GM19395 (cell line): ENCODE measurements around the gene ARHGAP8.

Experiments used
- ATAC-seq: cut with Tn5 transposase; IDR thresholded peaks from one replicate; pipeline ENCODE4 v1.9.1; 2021; ENCODE audit warnings: mild to moderate bottlenecking, moderate library complexity; ENCODE audit not compliant: unreplicated experiment

The ARHGAP8 gene

DNA sequence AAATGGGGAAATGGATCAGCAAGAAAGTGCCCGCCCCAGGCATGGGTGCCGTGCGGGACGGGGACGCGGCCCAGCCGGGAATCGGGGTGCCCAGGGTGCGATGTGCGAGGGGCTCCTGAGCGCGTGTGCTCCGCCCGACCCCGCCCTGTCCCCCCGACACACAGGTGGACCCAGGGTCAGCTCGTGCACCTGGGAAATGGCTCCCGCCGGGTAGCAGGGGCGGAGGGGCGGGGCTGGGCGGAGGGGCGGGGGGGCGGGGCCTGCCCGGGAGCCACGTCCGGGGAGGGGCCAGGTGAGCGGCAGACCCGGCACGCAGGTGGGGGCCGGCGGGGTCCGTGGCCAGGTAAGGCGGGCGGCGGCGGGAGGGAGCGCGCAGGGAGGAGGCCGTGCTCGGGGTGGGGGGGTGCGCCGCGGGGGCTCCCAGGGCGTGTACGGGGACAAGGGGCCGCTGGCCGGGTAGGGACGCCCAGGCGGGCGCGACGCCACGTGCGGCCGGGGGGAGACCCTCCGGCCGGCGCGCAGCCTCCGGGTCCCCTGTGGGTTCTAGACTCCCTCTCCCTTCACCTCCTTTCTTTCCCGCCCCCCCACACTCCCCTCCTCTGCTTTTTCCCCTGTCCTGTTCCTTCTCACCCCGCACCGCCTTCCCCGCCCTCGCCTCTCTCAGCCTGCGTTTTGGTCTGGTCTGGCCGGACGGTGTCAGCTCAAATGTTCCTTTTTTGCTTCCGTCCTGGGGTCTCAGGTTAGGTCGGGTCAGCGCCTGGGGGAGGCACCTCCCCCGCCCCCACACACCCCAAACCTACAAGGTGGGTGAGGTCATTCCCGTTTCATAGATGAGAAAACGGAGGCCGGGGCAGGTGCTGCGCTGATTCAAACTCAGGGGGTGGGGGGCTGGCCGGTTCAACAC is at the start of gene ARHGAP8:
TSS of gene ARHGAP8 (plus strand) at position 291 of the 904 bp plus-strand sequence. CDS start 33,953 bp downstream, outside the sequence.
- no peak for ATAC-seq

DNA sequence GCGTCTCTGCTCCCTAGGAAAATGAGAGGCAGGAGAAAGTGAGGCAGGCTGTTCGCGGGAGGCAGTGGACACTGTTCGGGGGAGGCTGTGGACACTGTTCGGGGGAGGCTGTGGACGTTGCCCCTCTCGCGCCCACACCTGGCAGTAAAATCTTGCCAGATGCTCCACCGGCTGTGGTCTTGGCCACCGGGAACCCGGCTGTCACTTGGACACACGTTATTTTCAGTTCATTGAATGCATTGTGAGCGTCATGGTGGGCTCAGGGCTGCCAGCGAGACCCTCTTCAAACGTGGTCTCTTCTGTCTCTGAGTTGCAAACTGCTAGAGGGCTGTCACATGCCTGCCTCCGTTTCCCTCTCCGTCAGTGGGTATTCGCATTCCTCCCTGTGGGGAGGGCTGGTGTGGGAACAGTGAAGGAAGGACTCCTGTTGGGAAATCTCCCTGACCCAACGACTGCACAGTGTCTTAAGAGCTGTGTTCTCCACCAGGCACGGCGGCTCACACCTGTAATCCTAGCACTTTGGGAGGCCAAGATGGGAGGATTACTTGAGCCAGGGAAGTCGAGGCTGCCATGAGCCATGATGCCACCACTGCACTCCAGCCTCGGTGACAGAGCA is 49.0 kb upstream of the ARHGAP8 start:
- ATAC-seq: no peak

DNA sequence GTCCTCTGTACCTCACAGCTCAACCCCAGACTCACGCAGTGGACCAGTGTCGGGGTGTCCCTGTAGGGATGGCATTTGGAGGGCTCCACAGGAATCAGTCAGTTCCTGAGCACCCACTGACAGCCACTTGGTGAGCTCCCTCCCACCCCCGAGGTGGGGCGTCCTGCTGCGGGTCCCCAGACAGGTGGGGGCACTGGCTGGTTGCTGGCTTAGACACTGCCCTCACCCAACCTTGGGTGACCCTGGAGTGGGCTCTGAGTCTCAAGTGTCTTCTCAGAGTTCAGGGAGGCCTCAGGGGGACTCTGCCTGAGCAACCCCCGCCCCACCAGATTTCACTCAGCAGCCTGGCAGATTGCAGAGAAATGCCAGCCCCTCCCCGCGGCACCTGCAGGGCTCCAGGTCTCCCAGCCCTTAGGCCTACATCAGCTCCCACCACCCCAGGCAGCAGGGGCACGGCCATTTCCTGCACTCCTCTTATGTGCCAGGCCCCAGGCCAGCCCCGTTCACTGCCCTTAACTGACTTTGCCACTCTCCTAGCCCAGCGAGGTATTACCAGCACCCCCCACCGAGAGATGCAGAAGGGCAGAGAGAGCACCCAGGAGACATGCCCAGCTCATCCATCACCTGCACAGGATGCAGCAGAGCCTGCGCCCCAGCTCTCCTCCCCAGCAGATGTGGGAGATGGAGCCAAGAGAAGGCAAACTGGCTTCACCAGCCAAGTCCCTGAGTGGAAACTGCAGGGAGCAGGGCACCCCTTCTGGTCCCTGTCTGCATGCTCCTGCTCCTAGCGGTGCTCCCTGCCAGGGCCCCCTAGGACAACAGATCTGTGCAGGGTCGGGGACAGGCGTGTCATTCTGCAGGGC is 48.0 kb upstream of the ARHGAP8 start:
- no peak for ATAC-seq

DNA sequence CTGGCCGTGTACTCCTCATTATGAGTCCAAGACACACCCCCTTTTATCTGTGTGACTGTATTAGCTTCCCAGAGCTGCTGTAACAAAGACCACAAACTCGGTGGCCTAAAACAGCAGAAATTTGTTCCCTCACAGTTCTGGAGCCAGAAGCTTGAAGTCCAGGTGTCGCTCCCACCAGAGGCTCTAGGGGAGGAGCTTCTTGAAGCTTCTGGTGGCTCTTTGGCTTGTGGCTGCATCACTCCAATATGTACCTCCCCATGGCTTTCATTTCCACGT is 47.4 kb upstream of the ARHGAP8 start:
- ATAC-seq: no peak

DNA sequence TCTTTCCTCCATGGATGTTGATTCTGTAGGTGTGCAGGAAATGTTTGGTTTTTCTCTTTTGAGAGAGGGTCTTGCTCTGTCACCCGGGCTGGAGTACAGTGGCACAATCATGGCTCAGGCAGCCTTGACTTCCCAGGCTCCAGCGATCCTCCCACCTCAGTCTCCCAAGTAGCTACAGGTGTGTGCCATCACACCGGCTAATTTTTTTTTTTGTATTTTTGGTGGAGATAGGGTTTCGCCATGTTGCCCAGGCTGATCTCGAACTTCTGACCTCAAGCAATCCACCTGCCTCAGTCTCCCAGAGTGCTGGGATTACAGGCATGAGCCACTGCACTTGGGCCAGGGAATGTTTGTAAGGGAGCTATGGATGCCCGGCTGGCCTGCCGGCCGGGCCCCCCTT is 45.9 kb upstream of the ARHGAP8 start:
- no peak for ATAC-seq

DNA sequence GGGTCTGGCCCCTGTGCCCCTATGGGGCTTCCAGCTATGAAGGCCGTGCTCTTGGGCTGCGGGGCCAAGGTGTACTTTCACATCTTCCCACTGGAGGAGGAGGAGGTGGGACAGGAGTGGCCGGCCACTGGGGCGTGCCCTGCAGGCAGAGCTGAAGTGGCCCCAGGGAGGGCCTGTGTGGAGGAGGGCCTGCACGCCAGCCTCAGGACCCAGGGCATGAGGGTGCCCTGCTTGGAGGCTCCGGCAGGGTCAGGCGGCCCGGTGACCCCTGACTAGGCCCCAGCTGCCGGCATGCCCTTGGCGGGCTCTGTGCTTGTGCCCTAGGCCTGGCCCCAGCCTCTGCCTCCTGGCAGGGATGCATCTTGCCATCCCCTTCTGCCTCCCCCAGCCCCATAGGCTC is 45.2 kb upstream of the ARHGAP8 start:
- no peak for ATAC-seq

DNA sequence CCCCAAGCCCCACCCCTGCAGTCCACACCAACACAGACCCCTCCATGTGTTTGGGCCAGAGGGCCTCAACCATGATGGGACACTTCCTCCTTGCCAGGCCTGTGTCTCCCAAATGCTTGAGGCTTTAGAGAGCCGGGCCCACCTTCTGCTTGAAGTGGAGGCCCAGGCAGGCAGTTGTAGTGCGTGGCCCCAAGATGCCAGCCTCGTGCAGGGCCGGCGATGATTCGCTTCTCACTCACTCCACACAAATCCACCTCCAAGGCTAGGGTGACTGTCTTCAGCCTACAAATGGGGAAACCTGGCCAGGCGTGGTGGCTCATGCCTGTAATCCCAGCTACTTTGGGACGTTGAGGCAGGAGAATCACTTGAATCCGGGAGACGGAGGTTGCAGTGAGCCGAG is 44.6 kb upstream of the ARHGAP8 start:
- ATAC-seq: no peak

DNA sequence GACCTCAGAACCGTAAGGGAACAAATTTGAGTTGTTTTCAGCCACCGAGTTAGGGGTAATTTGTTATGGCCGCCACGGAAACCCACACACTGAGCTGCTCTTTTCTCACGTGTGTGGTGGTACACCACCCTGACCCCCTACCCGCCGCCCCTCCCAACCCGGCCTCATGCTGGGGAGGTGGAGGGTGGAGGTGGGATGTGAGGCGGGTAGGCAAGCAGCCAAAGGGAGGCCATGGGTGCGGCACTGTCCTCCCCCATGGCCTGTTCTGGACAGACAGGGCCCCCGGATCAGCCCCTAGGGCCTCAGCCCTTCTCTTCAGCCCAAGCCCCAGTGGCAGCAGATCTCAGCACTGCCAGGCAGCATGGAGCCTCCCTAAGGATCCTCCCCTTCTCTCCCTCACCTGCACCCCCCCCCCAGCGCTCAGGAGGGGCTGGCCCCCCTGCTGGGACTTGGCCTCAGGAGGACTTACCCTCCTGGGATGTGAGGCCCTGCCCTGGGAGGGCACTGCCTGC is 42.4 kb upstream of the ARHGAP8 start:
- ATAC-seq: no peak

DNA sequence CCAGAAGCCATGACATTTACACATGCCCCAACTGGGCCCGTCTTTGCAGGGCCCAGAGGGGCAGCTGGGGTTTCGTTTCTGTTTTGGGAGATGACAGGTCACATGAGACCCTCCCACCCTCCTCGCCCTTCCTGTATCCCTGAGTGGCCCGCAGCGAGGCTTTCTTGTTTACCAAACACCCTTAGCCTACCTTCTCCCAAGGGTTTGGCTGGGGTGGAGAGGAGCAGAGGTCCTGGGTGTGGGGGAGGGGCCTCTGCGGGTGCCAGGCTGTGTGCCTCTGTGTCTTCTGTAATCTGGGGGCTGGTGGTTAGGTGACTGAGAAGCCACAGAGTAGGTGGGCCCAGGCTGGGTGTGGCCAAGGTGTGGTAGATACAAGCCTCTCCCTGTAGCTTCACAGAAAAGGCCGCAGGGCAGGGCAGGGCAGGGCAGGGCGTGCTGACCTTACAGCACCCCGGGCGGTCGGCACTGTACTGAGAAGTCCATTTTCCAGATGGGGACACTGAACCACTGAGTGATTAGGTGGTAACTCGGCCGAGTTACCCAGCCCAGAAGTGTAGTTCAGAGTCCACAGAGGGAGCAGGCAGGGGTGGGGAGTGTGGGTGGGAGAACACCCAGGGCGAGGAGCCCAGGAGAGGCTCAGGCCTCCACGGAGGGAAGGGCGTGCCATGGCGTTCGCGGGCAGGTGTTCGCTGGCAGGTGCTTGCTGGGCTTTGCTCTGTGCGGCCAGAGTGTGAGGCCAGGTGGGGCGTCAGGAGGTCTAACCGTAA is 41.7 kb upstream of the ARHGAP8 start:
- ATAC-seq: no peak

DNA sequence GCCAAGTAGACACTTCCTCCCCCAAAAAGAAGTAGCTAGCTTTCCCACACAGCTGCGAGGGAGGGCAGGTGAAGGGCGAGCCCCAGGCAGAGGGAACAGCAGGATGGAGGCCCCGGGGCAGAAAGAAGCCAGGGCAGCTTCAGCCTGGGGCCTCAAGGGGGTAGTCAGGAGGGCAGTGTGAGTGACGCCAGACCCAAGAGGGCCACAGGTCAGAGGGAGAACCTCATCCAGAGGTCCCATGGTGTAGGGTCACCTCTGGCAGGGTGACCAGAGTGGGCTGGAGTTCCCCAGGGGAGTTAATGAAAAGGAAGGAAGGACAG is 41.2 kb upstream of the ARHGAP8 start:
- no peak for ATAC-seq

DNA sequence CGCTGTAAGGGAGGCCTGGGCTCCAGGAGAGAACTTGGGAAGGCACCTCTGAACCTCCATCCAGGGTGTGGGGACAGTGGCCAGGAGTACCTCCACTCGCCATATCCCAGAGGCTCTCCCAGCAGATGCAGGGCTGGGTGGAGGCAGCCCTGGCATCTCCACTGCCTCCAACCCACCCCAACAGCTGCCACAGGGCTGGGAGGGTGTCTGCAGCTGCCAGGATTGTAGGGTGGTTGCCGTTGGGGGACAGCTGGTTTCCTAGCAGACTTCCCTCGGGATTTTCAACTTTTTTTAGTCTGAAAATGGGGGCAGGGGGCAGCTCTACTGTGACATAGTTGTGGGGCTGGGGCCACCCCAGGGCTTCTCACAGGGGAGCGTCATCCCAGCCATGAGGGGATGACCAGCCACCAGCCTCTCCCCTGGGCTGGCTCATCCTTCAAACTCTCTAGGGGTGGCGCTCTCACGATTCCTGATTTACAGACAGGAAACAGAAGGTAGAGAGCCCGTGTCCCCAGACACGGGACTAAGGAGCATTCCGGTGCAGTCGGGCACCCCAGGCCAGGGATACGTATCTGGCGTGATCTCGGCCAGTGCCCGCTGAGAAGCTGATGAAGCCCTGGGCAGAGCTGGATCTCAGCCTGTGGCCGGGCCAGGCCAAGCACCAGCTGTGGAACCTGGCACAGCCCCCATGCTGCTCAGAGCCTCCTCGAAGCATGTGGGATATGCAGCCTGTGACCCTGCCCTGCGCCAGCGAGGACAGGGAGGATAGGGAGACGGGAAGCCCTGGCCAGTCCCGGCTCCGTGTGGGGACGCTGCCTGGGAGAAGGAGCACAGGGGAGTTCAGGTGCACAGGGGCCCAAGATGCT is 40.5 kb upstream of the ARHGAP8 start:
- no peak for ATAC-seq

DNA sequence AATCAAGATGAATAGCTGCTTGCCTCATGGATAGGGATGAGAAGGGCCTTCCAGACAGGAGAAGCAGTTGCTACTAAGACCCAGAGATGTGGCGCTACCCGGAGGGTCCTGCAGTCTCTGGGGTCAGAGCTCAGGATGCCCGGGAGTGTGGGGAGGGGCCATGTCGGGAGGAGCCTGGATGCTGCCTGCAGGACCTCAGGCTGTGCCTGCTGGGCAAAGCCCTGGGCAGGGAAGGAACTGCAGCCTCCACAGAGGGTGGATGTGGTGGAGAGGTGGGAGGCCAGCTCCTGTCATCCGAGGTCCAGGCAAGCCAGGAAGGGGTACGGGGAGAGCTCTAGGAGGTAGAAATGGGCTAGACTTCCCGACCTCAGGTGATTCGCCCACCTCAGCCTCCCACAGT is 39.4 kb upstream of the ARHGAP8 start:
- ATAC-seq: no peak

DNA sequence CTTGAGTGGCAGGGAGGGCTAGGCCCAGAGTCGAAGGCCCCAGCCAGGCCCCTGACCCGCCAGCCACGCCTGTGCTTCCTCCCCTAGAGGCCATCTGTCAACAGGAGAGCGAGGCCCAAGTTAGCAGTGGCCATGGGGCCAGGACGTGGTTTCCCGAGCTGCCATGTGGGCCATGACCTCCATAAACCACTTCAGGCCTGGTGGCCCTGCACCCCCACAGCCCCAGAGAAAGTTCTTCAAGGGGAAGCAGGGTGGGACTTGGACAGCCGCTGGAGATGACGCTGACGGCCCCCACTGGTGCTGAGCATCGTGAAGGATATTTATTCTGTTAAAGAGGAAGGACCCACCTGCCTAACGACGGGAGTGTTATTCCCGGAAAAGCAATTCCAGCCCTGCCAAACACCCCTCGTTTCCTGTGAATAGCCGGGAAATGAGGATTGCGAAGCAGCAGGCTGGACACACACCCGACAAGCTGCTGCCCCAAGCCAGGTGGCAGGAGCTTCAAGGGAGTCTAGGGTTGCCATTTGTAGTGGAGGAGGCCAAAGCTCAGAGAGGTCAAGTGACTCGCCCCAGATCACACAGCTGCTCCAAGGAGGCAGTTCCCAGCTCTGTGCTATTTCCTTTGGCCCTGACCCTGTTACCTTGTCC is 37.5 kb upstream of the ARHGAP8 start:
- ATAC-seq: no peak

DNA sequence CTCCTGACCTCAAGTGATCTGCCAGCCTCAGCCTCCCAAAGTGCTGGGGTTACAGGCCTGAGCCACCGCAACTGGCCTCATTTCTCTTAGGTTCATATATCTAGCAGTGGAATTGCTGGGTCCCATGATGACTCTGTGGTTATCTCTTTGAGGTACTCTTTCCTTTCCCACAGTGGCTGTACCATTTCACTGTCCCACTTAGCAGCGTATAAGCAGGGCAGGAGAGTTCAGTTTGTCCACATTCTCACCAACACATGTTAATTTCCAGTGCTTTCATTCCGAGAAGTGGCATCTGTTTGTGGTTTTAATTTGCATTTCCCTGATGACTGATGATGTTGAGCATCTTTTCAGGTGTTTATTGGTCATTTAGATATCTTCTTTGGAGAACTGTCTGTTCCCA is 34.0 kb upstream of the ARHGAP8 start:
- no peak for ATAC-seq

DNA sequence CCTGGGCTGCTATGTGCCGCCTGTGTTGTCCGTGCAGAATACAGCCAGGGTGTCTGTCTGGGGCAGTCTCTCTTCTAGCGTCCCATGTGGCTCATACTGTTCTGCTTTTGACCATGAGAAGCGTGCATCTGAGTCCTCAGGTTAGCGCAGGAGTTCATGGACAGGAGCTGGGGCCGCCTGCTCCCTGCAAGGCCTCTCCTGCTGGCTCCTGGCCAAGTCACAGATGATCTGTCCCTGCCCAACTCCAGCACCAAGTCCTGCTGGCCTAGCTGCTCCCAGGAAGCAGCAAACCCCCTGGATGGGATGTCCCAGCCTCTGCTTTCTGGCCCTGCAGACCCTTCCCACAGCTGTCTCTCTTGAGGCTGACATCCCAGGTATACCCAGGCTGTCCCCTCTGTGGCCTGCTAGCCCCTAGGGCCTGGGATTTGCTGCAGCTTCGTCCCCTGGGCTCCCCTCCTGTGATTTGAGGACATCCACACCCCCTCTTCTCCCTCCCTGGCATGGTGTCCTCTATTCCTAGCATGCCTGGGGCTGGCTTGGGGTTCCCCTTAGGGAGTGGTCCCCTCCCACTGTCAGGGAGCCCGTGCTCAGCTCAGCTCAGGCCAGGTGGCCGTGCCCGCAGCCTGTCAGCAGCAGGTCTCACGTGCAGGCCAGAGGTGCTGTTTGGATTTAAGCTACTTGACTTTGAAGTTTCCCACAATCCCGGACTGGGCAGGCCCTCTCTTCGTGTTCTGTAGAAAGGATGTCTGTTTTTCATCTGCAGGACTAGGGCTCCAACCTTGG is 32.6 kb upstream of the ARHGAP8 start:
- ATAC-seq: no peak

DNA sequence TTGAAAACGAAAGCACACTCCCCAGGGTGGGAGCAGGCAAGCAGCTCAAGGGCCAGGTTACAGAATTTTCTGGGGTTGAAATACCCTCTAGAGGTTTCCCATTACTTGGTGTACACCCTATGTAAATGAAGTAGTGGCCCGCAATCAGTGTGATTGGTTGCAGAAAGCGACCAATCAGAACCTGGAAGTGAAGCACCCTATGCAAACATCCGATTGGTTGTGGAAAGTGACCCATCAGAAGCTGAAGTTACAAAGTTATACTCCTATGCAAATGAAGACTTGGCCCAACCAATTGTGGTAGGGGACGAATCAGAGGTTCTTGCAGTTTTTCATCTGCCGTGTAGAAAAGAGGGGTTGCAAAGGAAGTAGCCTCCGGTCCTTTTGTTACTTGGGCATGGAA is 31.2 kb upstream of the ARHGAP8 start:
- ATAC-seq: no peak

DNA sequence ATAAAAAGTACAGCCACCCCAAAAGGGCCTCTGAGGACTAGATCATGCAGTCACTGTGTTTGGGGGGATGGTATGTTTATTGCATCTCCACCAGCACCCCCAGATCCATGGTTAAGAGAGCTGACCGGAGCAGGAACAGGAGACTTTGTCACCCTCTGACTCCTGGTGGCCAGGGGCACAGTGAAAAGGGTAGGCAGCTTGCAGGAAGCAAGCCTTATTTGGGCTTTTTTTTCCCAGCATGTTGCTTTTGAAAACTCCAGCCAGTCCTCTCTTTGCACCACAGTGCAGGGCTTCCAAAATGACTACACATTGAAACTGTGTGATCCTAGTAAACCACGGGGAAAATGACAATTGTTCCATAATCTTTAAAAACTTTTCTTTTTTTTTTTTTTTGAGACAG is 29.8 kb upstream of the ARHGAP8 start:
- no peak for ATAC-seq

DNA sequence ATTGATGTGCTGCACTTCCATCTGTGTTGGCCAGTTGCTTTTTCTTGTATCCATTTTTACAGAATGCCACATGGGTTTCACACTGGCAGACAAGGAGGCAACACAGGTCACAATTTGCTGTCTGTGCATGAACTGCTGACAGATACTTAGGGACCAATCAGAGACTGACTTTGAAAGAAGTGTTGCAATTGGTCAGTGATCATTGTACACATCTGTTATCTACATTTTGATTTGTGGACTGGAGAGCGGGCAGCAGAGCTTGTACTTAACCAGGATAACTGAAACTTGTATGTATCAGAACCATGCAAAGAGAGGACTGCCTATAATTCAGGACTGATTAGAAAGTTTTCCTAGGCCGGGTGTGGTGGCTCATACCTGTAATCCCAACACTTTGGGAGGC is 28.6 kb upstream of the ARHGAP8 start:
- no peak for ATAC-seq

DNA sequence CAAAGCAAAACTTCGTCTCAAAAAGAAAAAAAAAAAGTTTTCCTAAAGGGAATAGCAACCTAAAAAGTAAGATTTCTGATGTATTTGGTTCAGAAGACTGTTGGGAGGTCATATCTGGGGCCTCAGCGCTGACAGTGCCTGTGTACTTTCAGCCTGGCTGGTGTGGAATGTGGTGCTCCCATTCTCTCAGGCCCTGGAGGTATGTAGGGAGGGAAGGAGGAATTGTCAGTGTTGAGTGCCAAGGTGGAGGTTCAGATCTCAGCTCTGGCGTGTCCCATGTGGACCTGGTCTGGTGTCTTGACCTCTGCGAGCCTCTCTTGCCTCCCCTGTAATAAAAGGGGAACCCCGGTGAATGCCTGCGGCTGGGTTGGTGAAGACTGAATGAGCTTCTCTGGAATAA is 28.0 kb upstream of the ARHGAP8 start:
- no peak for ATAC-seq
